KMS-11 (cell line): ENCODE data around the gene TMEM134.

ENCODE experiments used
- H2AFZ ChIP-seq: fragments of 200-600 bp; sonication (generic); 2 replicates; pipeline ENCODE4 v1.6.1; 2016; ENCODE audit warnings: antibody characterized with exemption, mixed run types, low read depth
- H3K27ac ChIP-seq: fragments of 200-600 bp; sonication (generic); 2 replicates; pipeline ENCODE4 v1.6.1; 2016; ENCODE audit warnings: mild to moderate bottlenecking, mixed run types
- H3K27me3 ChIP-seq: fragments of 200-600 bp; sonication (generic); 2 replicates; pipeline ENCODE4 v1.6.1; 2017; ENCODE audit warnings: mild to moderate bottlenecking, low read depth, mixed run types, moderate library complexity; ENCODE audit not compliant: insufficient read depth
- H3K36me3 ChIP-seq: fragments of 200-600 bp; sonication (generic); 2 replicates; pipeline ENCODE4 v1.6.1; 2017; ENCODE audit warnings: mild to moderate bottlenecking, mixed run types; ENCODE audit not compliant: insufficient read depth
- H3K4me1 ChIP-seq: fragments of 200-600 bp; sonication (generic); 2 replicates; pipeline ENCODE4 v1.6.1; 2016; ENCODE audit warnings: mild to moderate bottlenecking, low read depth, mixed run types; ENCODE audit not compliant: poor library complexity, severe bottlenecking
- H3K4me2 ChIP-seq: fragments of 200-600 bp; sonication (generic); 2 replicates; pipeline ENCODE4 v1.7.0; 2016; ENCODE audit warnings: mild to moderate bottlenecking, mixed run types
- H3K4me3 ChIP-seq: fragments of 200-600 bp; sonication (generic); IDR thresholded peaks from 2 replicates; pipeline ENCODE4 v1.6.1; 2017; ENCODE audit warnings: low read depth, low read length, mixed read lengths; ENCODE audit not compliant: insufficient read depth
- H3K79me2 ChIP-seq: fragments of 200-600 bp; sonication (generic); 2 replicates; pipeline ENCODE4 v1.6.1; 2016; ENCODE audit warnings: low read depth, mixed run types; ENCODE audit not compliant: insufficient read depth
- H3K9ac ChIP-seq: fragments of 200-600 bp; sonication (generic); 2 replicates; pipeline ENCODE4 v1.6.1; 2016; ENCODE audit warnings: mild to moderate bottlenecking, mixed run types
- H4K20me1 ChIP-seq: fragments of 200-600 bp; sonication (generic); 2 replicates; pipeline ENCODE4 v1.6.1; 2016; ENCODE audit warnings: mild to moderate bottlenecking, mixed run types; ENCODE audit not compliant: insufficient read depth
- CTCF ChIP-seq: fragments of 200-600 bp; sonication (generic); conservative IDR thresholded peaks from 2 replicates; pipeline ENCODE4 v1.6.1; 2017; ENCODE audit warnings: low read depth, mild to moderate bottlenecking, antibody characterized with exemption, low read length, moderate library complexity, mixed read lengths

The TMEM134 gene

GRCh38 chr11:67492801-67493547 lies 23.9 kb upstream of the TMEM134 start:
- H3K79me2 ChIP-seq: no peaks in the 10 kb centered on the region
- H3K4me1 ChIP-seq: no peaks in the 10 kb centered on the region
- no peak overlapping the region for H3K4me2 ChIP-seq
- no peaks in the 10 kb centered on the region for H3K36me3 ChIP-seq
- no peak overlapping the region for H3K9ac ChIP-seq
- no peaks in the 10 kb centered on the region for H3K27me3 ChIP-seq
- H2AFZ ChIP-seq: no peak overlapping the region
- no peak overlapping the region for H3K27ac ChIP-seq
- H4K20me1 ChIP-seq: no peaks in the 10 kb centered on the region
- no peak for TF ChIP-seq CTCF
- no peak overlapping the region for H3K4me3 ChIP-seq

- H3K27ac ChIP-seq: no peak overlapping the region
- no peaks in the 10 kb centered on the region for H3K4me1 ChIP-seq
- no peak overlapping the region for H2AFZ ChIP-seq
- no peak overlapping the region for H3K4me3 ChIP-seq
- H3K79me2 ChIP-seq: no peaks in the 10 kb centered on the region
- H4K20me1 ChIP-seq: no peaks in the 10 kb centered on the region
- no peak for TF ChIP-seq CTCF
- H3K27me3 ChIP-seq: no peaks in the 10 kb centered on the region
- H3K4me2 ChIP-seq: no peak overlapping the region
- no peaks in the 10 kb centered on the region for H3K36me3 ChIP-seq
- H3K9ac ChIP-seq: no peak overlapping the region
These were observed 23.1 kb upstream of the TMEM134 start for GRCh38 chr11:67492069-67492727.

GRCh38 chr11:67491276-67492068 lies 22.4 kb upstream of the TMEM134 start:
- Histone ChIP-seq H3K4me2 (no peak overlapping the region), H3K9ac (no peak overlapping the region), H4K20me1 (no peaks in the 10 kb centered on the region), H3K4me1 (no peaks in the 10 kb centered on the region), H2AFZ (no peak overlapping the region), H3K36me3 (no peaks in the 10 kb centered on the region), H3K79me2 (no peaks in the 10 kb centered on the region), H3K27me3 (no peaks in the 10 kb centered on the region), H3K4me3 (no peak overlapping the region), H3K27ac (no peak overlapping the region)
- TF ChIP-seq CTCF: no peak

GRCh38 chr11:67490727-67491065 lies 21.6 kb upstream of the TMEM134 start:
- H3K4me2 ChIP-seq: no peak overlapping the region
- TF ChIP-seq CTCF: no peak
- H3K4me1 ChIP-seq: no peaks in the 10 kb centered on the region
- H2AFZ ChIP-seq: no peak overlapping the region
- no peaks in the 10 kb centered on the region for H3K79me2 ChIP-seq
- no peak overlapping the region for H3K9ac ChIP-seq
- H3K27ac ChIP-seq: no peak overlapping the region
- H3K36me3 ChIP-seq: no peaks in the 10 kb centered on the region
- no peaks in the 10 kb centered on the region for H4K20me1 ChIP-seq
- no peak overlapping the region for H3K4me3 ChIP-seq
- no peaks in the 10 kb centered on the region for H3K27me3 ChIP-seq
